CD4-positive, alpha-beta T cell treated with Interleukin-4 for 1 hour (primary cell): ENCODE measurements around the gene DMBX1.

ENCODE experiments used
- DNase-seq, 2 donors: peaks; one replicate each; pipeline ENCODE4 v3.0.0-alpha.2; 2020 to 2022

The DMBX1 gene

GRCh38 chr1:46484783-46485490 lies 4.7 kb upstream of the DMBX1 start:
- no peak for DNase-seq

GRCh38 chr1:46485564-46486431 lies 3.8 kb upstream of the DMBX1 start:
- no peak for DNase-seq

- no peak for DNase-seq
These were observed 3.1 kb upstream of the DMBX1 start for GRCh38 chr1:46486432-46487015.

DNA sequence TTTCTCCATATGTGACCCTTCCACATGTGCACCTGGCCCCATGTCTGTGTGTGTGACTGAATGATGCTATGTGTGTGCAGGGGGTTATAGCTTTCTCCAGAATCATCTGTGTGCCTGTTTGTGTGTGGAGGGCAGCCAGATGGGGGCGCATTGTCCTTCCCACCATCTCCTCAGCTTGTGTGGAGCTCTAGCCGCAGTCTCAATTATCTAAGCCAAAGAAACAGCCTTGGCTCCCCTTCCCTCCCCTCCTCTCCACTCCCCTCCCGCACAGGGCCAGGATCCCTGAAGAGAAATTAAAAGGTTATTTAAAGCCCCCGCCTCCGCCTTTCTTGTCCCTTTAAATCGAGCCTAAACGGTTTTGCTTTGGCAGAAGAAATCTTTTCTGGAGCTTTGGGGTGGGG lies 1.8 kb upstream of the DMBX1 start:
- DNase-seq: no peak

DNA sequence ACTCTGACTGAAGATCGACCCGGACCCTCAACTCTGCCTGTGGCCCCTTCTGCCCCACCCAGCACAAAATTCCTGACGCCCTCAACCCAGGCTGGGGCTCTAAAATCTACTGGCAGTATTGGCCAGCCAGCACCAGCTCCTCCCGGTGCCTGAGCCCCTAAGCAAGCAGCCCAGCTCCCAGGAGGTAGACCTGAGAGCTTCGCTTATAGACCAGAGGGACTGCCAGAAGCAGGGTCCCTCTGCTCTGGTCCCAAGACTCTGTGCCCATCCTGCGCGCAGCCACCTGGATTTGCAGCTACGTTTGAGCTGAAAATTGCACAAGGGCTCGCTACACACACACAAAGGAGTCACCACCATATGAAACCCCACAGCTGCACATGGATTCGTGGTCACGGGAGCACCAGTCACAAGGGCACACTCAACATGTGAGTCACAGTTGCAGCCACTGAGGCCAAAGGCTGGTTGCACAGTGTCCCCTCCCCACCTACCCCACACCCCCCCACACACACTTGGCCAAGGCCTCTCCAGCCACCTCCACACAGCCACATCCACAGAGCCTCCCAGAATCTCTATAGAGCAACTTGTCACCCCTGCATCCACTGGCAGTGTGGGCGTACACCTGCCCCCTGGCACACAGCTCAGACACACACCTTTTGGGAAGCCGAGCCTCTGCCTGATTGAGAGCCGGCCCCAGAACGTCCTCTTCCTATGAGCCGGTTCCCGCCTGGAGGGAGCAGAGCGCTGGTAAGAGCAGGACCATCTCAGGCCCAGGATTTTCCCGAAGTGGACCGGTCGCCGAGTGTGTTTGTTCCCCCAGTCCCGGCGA lies 1.1 kb upstream of the DMBX1 start:
- no peak for DNase-seq

GRCh38 chr1:46489169-46489637 lies 433 bp upstream of the DMBX1 start:
- DNase-seq: no peak

DNA sequence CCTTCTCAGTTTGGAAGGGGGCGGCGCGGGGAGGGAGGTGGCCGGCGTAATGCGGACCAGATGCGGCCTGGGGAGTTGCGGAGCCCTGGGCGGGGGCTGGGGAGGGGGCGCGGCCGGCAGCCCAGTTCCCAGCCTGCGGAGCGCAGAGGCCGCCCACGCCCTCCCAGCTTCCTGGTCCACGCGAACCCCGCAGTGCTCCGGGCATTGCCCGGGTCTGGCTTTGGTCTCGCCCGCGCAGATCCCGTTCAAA lies 695 bp downstream of the DMBX1 start:
- no peak for DNase-seq

DNA sequence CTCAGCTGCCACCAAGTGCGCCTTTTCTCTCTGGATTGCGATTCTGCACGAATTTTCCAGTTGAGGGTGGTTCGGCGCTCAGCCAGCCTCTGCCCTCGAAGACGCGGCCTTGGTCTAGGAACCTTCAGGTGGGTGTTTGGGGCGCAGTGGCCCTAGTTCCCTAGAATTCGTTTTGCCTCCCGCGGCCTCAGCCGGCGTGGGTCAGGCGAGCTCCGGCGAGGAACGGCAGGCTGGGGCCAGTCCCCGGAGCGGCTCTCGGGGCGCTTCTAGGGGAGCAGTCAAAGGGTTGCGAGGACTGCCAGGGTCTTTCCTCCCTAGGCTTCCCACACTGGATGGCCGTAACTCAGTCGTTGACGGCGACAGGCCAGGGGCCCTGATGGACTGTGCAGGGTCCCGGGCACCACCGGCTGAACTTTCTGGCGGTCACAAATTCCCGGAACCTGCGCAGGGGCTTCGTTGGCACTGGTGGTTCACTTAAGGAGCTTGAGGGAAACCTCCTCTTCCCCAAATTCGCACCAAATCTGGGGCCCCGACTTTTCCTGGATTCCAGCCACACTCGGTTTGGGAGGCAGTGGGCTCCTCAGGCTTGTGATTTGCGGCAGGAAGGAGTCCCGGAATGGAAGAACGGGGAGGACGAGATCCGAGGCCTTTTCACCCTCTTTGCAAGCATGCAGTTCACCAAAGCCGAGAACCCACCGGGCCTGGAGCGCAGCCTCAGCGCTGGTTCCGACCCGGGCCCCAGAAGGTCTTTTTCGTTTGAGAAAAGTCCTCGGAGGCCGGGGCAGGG lies 1.2 kb downstream of the DMBX1 start:
- no peak for DNase-seq

DNA sequence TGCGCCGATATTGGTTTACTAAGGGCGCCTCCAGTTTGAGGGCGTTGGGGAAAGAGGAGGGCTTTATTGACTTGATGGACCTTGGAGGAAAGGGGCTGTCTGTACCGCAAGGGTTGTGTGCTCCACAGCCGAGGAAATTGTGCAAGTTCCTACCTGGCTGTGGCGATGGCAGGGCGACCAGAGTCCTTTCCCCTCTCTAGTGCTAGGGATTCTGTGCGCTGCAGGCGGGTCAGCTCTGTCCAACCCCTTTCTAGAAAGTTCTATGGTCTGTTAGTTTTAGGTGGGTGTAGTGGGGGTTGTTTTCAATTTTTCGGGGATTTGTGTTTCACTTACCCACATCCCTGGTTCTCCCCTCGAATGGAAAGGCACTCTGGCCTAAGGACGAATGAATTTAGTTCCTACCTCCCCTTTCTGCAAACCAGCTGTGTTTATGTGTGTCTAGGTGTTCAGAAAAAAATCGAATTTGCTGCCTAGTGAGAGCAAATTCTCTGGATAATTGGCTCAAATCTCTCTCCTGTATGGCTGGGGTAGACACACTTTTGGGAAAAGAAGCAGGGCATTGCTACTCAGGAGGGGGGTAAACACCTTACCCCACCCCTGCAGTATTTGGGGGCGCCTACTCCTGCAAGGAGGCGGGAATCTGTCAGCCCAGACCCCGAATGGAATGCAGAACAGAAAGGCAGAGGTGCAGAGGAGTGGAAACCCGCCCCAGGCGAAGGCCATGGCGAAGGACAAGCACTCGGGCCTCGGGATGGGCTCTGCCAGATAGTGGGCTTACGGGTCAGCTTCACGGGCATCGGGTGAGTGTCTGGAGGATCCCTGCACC lies 2.0 kb downstream of the DMBX1 start:
- no peak for DNase-seq

DNA sequence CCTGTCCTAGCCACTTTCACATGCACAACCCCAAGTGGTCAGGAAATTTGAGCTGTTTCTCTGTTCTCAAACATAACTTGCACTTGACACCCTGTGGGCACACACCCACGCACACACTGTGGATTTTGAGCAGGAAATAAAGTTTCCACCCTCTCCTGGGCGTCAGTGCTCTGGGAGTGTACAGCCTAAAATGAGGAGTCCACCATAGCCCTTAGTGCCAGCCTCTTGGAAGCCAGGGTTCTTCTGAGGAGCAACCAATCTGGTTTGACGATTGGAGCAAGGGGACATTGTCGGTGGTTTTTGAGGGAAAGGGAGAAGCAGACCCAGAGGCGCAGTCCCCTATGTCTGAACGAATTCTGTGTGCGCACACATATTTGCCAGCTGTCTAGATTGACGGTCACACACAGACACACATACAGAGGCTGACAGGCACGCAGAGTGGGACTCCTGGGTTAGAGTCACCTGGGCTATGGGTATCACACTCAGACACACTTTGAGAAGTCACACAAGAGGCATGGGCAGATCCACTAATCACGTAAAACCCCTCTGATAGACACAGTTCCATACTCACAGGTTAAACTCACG lies 2.7 kb downstream of the DMBX1 start:
- no peak for DNase-seq

DNA sequence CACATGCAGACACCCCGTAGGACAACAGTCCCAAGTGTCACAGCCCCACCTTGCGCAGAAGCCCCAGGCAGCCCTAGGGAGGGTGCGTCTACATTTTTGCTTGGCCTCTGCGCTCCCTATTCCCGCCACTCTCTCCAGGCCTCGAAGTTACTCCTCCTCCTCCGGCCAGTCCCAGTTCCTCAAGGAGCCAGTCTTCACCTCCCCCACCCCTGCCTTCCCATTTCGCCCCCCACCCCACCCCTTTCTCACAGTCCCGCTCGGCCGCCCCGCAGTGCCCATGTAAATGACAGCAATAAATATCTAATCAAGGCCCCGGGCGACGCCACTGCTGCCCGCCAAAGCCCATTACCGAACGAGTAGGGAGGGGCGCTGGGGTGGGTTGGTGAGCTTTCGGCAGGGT lies 3.2 kb downstream of the DMBX1 start:
- no peak for DNase-seq

GRCh38 chr1:46493316-46494032 lies 3.8 kb downstream of the DMBX1 start:
- DNase-seq: no peak

DNA sequence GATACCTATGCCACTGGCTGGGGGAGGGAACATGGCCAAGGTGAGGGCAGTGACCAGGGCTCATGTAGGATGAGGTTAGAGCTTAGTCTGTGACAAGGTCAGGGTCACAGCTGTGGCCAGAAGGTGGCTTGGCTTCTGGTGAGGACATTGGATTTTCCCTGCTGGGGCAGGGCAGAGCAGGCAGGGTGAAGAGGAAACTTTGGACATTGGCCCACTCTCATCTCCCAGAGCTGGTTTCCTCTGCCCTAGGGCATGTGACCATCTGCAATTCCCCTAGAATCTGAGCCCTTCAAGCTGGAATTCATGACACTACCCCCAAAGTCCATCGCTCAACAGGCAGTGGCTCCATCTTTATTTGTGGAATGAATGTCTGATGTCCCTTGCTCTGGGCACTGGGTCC lies 5.3 kb downstream of the DMBX1 start:
- DNase-seq: no peak

GRCh38 chr1:46495778-46496177 lies 6.1 kb downstream of the DMBX1 start:
- DNase-seq: no peak

DNA sequence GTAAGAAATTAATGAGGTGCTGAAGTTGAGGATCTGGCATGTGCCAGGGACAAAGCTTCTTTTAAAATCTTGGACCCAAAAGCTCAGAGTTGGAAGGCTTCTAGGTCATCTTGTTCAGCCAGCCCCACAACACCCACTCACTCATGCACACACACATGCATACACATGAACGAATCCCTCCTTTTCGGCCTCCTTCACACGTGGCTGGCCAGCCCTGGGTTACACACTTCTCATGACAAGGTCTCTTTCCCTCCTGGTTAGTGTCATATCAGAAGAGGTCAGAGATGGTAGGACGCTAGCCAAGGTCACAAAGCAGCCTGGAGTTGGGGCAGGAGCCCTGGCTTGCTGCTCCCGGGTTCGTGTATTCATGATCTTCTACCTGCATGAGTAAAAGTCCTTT lies 6.9 kb downstream of the DMBX1 start:
- DNase-seq: no peak

DNA sequence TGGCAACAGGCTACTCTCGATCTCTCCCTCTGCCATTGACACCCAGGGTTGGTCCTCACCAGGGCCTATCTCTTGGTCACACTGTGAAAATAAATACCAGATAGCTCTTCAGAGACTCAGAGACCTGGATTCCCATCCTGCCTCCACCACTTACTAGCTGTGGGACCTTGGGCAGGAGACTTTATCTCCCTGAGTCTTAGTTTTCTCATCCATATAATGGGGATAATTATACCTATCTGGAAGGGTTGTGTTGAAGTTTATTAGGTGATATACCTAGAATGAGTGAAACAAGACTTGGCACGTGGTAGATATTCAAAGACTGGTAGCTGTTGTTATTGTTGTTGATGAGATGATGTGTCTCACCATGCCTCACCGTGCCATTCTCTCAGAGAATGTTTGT lies 7.4 kb downstream of the DMBX1 start:
- no peak for DNase-seq

DNA sequence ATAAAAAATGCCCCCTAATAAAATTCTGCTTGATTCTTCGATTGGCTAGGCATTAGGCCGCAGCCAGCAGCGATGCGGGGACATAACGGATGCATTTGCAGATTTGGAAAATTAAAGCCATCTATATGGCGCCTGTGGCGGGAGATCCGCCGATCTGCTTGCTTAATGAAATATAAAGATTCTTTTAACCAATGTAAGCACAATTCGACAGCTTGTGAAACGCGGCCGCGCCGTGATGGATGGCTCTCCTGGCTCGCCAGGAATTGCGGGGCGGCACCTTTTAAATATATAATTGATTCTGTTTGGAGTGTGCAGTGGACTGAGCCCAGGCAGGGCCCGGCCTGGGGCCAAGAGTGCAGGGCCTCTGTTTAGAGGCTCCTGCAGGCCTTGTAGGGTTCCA lies 8.0 kb downstream of the DMBX1 start:
- DNase-seq: no peak

- DNase-seq: no peak
These were observed 11.9 kb downstream of the DMBX1 start for GRCh38 chr1:46501528-46501927.

- DNase-seq: no peak
These were observed 13.8 kb downstream of the DMBX1 start for GRCh38 chr1:46503421-46503820.

DNA sequence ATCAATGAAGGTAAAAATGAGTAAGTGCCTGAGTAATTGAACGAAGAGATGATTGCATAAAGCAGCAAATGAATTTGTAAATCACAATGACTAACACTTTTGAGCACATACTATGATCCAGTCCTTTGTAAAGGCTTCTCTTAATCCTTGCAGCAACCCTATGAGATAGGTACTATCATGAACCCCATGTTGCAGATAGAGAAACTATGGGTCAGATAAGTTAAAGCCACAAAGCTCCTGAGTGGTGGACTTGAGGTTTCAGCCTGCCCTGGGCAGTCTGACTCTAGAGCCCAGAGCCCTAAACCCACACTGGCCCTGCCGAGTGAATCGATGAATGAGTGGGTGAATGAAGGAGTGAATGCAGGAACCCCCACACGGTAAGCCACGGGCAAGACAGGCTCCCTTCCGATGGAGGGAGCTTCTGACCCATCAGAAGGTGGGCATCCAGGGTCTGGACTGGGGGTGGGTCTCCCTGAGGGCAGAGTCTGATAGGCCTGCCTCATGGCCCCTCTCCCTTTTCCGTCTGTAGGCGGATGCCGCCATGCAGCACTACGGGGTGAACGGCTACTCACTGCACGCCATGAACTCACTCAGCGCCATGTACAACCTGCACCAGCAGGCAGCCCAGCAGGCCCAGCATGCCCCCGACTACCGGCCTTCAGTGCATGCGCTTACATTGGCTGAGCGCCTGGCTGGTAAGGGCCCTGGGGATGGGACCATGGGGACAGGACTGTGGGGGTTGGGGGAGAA lies 17.0 kb downstream of the DMBX1 start:
- DNase-seq: no peak
